Measurements from ENCODE around the gene LRBA. TPM values are rescaled to one million over a fixed set of nuclear protein-coding genes. Genes with fewer than 3 reads are reported as not detected.

LRBA gene
- total and polyA plus RNA-seq, 2 of the 4 experiments (the other 2 are of a cell fraction): 10.2 to 51.6 TPM

DNA sequence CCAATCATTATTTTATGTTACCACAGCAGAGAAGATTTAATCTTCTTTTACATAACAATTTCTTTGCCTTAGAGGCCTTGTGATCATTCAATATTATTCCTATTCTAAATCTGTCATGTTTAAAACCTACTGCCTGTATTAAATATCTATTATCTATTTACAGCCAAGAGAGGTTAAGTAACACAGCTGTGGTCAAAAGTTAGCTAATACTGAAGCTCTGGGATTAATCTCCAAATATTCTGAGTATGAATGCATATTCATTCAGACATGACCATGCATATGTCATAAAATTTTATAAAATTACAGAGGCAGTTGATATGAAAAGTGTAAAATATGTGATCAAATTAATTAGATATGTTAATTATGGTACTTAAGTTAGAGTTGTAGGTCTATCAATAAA is 621.0 kb downstream of the LRBA start:
- Histone ChIP-seq H3K18ac (ENCODE audit: low read depth, low read length) (no peak overlapping the region), H2AK5ac (ENCODE audit: low read depth, low read length) (no peak overlapping the region), H4K5ac (ENCODE audit: low read depth, low read length) (no peak overlapping the region), H3K9me3 (ENCODE audit: control insufficient read depth, insufficient read depth, low read length) (no peaks in the 10 kb centered on the region), H2BK15ac (ENCODE audit: low read depth, low read length) (no peak overlapping the region), H4K20me1 (ENCODE audit: insufficient read depth, low read length) (no peaks in the 10 kb centered on the region), H3K23ac (ENCODE audit: low read depth, low read length) (no peak overlapping the region), H3K4me3 (ENCODE audit: insufficient read depth, low read depth, low read length) (no peak overlapping the region), H2BK5ac (ENCODE audit: low read depth, low read length, poor library complexity, severe bottlenecking) (no peak overlapping the region), H2BK120ac (ENCODE audit: low read depth, low read length) (no peak overlapping the region), H3K36me3 (ENCODE audit: control insufficient read depth, insufficient read depth, low read length) (0 out of 2 replicates have a peak, but pooled peaks cover 1% of the 10 kb centered on the region), H3K27ac (ENCODE audit: insufficient read depth, low read length) (no peak overlapping the region), H2AFZ (replicated peaks; ENCODE audit: low read length, poor library complexity) (no peak overlapping the region), H3K27me3 (ENCODE audit: control insufficient read depth, insufficient read depth, low read length) (no peaks in the 10 kb centered on the region), H3K9ac (ENCODE audit: low read depth, low read length) (no peak overlapping the region), H4K8ac (ENCODE audit: low read depth in 2 of 2, low read length in 2 of 2) (no peak overlapping the region), H3K14ac (replicated peaks; ENCODE audit: low read depth, low read length) (no peak overlapping the region), H3K56ac (ENCODE audit: extremely low read depth, insufficient read depth, low read length) (no peak overlapping the region), H3K79me1 (ENCODE audit: low read depth in 1 of 2, low read length in 2 of 2) (no peaks in the 10 kb centered on the region), H2AK9ac (replicated peaks; ENCODE audit: low read depth, low read length, poor library complexity) (no peak overlapping the region), H3K4ac (ENCODE audit: low read depth, low read length) (no peak overlapping the region), H2BK20ac (ENCODE audit: low read depth, low read length) (no peak overlapping the region), H4K91ac (ENCODE audit: insufficient read depth, low read depth, low read length) (no peak overlapping the region), H3K4me2 (ENCODE audit: low read depth, low read length) (no peak overlapping the region), H3K9me1 (ENCODE audit: insufficient read depth, low read length) (0 out of 2 replicates have a peak, but pooled peaks cover 3% of the 10 kb centered on the region), H3K4me1 (ENCODE audit: control insufficient read depth, insufficient read depth, low read length) (no peaks in the 10 kb centered on the region)
- dilution Hi-C loops (cut with HindIII; ENCODE audit: low sequenced_read_pairs, unreplicated experiment): no loop called here
- in situ Hi-C loops (cut with MboI; ENCODE audit: low sequenced_read_pairs): no loop called here
- DNase-seq (no peak), ATAC-seq (ENCODE audit: low read depth) (no peak)
- TF ChIP-seq, protein P1, sequence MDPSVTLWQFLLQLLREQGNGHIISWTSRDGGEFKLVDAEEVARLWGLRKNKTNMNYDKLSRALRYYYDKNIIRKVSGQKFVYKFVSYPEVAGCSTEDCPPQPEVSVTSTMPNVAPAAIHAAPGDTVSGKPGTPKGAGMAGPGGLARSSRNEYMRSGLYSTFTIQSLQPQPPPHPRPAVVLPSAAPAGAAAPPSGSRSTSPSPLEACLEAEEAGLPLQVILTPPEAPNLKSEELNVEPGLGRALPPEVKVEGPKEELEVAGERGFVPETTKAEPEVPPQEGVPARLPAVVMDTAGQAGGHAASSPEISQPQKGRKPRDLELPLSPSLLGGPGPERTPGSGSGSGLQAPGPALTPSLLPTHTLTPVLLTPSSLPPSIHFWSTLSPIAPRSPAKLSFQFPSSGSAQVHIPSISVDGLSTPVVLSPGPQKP (IDR thresholded peaks at IDR 0.05; ENCODE audit: borderline replicate concordance, low read depth, low read length): no peak
- TF ChIP-seq, protein P2, sequence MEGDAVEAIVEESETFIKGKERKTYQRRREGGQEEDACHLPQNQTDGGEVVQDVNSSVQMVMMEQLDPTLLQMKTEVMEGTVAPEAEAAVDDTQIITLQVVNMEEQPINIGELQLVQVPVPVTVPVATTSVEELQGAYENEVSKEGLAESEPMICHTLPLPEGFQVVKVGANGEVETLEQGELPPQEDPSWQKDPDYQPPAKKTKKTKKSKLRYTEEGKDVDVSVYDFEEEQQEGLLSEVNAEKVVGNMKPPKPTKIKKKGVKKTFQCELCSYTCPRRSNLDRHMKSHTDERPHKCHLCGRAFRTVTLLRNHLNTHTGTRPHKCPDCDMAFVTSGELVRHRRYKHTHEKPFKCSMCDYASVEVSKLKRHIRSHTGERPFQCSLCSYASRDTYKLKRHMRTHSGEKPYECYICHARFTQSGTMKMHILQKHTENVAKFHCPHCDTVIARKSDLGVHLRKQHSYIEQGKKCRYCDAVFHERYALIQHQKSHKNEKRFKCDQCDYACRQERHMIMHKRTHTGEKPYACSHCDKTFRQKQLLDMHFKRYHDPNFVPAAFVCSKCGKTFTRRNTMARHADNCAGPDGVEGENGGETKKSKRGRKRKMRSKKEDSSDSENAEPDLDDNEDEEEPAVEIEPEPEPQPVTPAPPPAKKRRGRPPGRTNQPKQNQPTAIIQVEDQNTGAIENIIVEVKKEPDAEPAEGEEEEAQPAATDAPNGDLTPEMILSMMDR (conservative IDR thresholded peaks at IDR 0.05; ENCODE audit: low read depth, low read length): no peak
- TF ChIP-seq BHLHE40 (IDR thresholded peaks at IDR 0.05; ENCODE audit: low read depth, low read length): no peak
- no peak for TF ChIP-seq RAD21 (IDR thresholded peaks at IDR 0.05; ENCODE audit: low read length)
- no peak for TF ChIP-seq MXI1 (IDR thresholded peaks at IDR 0.05; ENCODE audit: borderline replicate concordance, low read depth, low read length)
- no peak for TF ChIP-seq CHD1 (IDR thresholded peaks at IDR 0.05; ENCODE audit: low read depth, low read length)
- no peak for TF ChIP-seq POLR2A (IDR thresholded peaks at IDR 0.05; ENCODE audit: low read depth, low read length)
- no peak for TF ChIP-seq FOS (IDR thresholded peaks at IDR 0.05; ENCODE audit: low read depth, low read length)
- ChIA-PET POLR2A (ENCODE audit: unreplicated experiment) (no interaction called here), CTCF (no interaction called here)
- intact Hi-C loops (cut with micrococcal nuclease): no loop called here
- no TSS peak for BruUV-seq (replicated peaks)
